K562 (cell line): Measurements from ENCODE around the gene FOXO4.

Experiments
- CREB1 ChIP-seq, 2 experiments: sonication (generic) in 1 of 2; formaldehyde crosslinking in 1 of 2; IDR thresholded peaks; 2 replicates each; pipeline versions ENCODE4 v1.6.1 to v1.8.0; 2012 to 2022; ENCODE audit warnings: inconsistent platforms in 1 of 2, mild to moderate bottlenecking in 1 of 2, missing genetic modification reagents in 1 of 2, moderate library complexity in 1 of 2
- ESRRA ChIP-seq: fragments of 450-650 bp; IDR thresholded peaks from 2 replicates; pipeline ENCODE4 v1.6.1; 2014; ENCODE audit warnings: low read depth, mild to moderate bottlenecking, moderate library complexity, borderline replicate concordance
- HMGXB4 ChIP-seq: sonication (generic); formaldehyde crosslinking; IDR thresholded peaks from 2 replicates; pipeline ENCODE4 v1.8.1; 2023; ENCODE audit warnings: mild to moderate bottlenecking, missing genetic modification reagents
- MECOM ChIP-seq: fragments of 250-450 bp; sonication (Bioruptor Pico); IDR thresholded peaks from 2 replicates; pipeline ENCODE4 v1.8.0; 2022; ENCODE audit warnings: inconsistent platforms
- NBN ChIP-seq: fragments of 450-650 bp; IDR thresholded peaks from 2 replicates; pipeline ENCODE4 v1.6.1; 2016; ENCODE audit warnings: low read depth, mild to moderate bottlenecking
- PHB ChIP-seq: fragments of 250-450 bp; sonication (Bioruptor Pico); IDR thresholded peaks from 2 replicates; pipeline ENCODE4 v1.5.0; 2021
- YY1 ChIP-seq, 3 experiments: IDR thresholded peaks; 2 replicates each; pipeline ENCODE4 v1.6.1; 2011; ENCODE audit warnings: low read length in 2 of 3, mild to moderate bottlenecking in 2 of 3, moderate library complexity in 2 of 3, borderline replicate concordance in 1 of 3, control low read depth in 1 of 3, low read depth in 1 of 3; ENCODE audit not compliant: insufficient read depth in 3 of 3, insufficient replicate concordance in 2 of 3, control insufficient read depth in 1 of 3, insufficient read length in 1 of 3; ENCODE audit errors: extremely low read depth in 1 of 3
- ZBTB33 ChIP-seq: sonication (generic); formaldehyde crosslinking; IDR thresholded peaks from 2 replicates; pipeline ENCODE4 v1.8.1; 2023; ENCODE audit warnings: mild to moderate bottlenecking, missing genetic modification reagents
- ZBTB7A ChIP-seq: IDR thresholded peaks from 2 replicates; pipeline ENCODE4 v1.6.1; 2011; ENCODE audit warnings: low read depth, mild to moderate bottlenecking, low read length, moderate library complexity, borderline replicate concordance; ENCODE audit not compliant: control insufficient read depth
- ZEB2 ChIP-seq: fragments of 450-650 bp; IDR thresholded peaks from 2 replicates; pipeline ENCODE4 v1.6.1; 2016
- TF ChIP-seq, protein P1 (sequence below): fragments of 200-800 bp; sonication (Bioruptor generic); IDR thresholded peaks from 2 replicates; pipeline ENCODE4 v1.6.1; 2017; ENCODE audit warnings: missing genetic modification characterization, missing compliant biosample characterization
- TF ChIP-seq, protein P2 (sequence below), 3 experiments: IDR thresholded peaks in 2 of 3; conservative IDR thresholded peaks in 1 of 3; 2 replicates each; pipeline ENCODE4 v1.5.1; 2011 to 2012; ENCODE audit warnings: low read length in 3 of 3, mild to moderate bottlenecking in 3 of 3, control low read depth in 2 of 3, improper control_type of control experiment in 1 of 3, inconsistent platforms in 1 of 3, low read depth in 1 of 3, mixed read lengths in 1 of 3, moderate library complexity in 1 of 3; ENCODE audit not compliant: insufficient read depth in 2 of 3

GRCh38 chrX:71085900-71086299 is 9.8 kb upstream of the FOXO4 start:
- TF ChIP-seq ZEB2, result no peak
- TF ChIP-seq ZBTB7A, result no peak
- no peak for TF ChIP-seq ESRRA
- no peak for TF ChIP-seq CREB1 (IDR thresholded peaks at IDR 0.05)
- no peak for TF ChIP-seq CREB1 (CRISPR knock-in tag; IDR thresholded peaks at IDR 0.05)
- TF ChIP-seq MECOM (CRISPR knock-in tag), result no peak
- no peak for TF ChIP-seq YY1 (IDR thresholded peaks at IDR 0.05; ENCODE audit: borderline replicate concordance in 1 of 3, control insufficient read depth in 1 of 3, extremely low read depth in 1 of 3, insufficient read depth in 3 of 3, insufficient read length in 1 of 3, insufficient replicate concordance in 2 of 3, low read depth in 1 of 3, low read length in 2 of 3)
- TF ChIP-seq PHB (CRISPR knock-in tag), result no peak
- TF ChIP-seq, protein P1, sequence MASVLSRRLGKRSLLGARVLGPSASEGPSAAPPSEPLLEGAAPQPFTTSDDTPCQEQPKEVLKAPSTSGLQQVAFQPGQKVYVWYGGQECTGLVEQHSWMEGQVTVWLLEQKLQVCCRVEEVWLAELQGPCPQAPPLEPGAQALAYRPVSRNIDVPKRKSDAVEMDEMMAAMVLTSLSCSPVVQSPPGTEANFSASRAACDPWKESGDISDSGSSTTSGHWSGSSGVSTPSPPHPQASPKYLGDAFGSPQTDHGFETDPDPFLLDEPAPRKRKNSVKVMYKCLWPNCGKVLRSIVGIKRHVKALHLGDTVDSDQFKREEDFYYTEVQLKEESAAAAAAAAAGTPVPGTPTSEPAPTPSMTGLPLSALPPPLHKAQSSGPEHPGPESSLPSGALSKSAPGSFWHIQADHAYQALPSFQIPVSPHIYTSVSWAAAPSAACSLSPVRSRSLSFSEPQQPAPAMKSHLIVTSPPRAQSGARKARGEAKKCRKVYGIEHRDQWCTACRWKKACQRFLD (CRISPR knock-in tag), result no peak
- TF ChIP-seq, protein P2, sequence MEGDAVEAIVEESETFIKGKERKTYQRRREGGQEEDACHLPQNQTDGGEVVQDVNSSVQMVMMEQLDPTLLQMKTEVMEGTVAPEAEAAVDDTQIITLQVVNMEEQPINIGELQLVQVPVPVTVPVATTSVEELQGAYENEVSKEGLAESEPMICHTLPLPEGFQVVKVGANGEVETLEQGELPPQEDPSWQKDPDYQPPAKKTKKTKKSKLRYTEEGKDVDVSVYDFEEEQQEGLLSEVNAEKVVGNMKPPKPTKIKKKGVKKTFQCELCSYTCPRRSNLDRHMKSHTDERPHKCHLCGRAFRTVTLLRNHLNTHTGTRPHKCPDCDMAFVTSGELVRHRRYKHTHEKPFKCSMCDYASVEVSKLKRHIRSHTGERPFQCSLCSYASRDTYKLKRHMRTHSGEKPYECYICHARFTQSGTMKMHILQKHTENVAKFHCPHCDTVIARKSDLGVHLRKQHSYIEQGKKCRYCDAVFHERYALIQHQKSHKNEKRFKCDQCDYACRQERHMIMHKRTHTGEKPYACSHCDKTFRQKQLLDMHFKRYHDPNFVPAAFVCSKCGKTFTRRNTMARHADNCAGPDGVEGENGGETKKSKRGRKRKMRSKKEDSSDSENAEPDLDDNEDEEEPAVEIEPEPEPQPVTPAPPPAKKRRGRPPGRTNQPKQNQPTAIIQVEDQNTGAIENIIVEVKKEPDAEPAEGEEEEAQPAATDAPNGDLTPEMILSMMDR (IDR thresholded peaks at IDR 0.05 in 2 of 3, conservative IDR thresholded peaks at IDR 0.05 in 1 of 3; ENCODE audit: insufficient read depth in 2 of 3, low read depth in 1 of 3, low read length in 3 of 3), result no peak
- TF ChIP-seq NBN, result no peak
- TF ChIP-seq HMGXB4 (CRISPR knock-in tag), result no peak
- TF ChIP-seq ZBTB33 (CRISPR knock-in tag), result no peak
